VCaP (cell line): ENCODE results near the gene TMEM120A.

ENCODE experiments used
- H3K27ac ChIP-seq: fragments of 450-650 bp; 2 replicates; pipeline ENCODE4 v1.5.1; 2017
- TF ChIP-seq, protein P1 (sequence below): fragments of 450-650 bp; conservative IDR thresholded peaks from 2 replicates; pipeline ENCODE4 v1.5.1; 2017; ENCODE audit warnings: mild to moderate bottlenecking, moderate library complexity

Gene TMEM120A

DNA sequence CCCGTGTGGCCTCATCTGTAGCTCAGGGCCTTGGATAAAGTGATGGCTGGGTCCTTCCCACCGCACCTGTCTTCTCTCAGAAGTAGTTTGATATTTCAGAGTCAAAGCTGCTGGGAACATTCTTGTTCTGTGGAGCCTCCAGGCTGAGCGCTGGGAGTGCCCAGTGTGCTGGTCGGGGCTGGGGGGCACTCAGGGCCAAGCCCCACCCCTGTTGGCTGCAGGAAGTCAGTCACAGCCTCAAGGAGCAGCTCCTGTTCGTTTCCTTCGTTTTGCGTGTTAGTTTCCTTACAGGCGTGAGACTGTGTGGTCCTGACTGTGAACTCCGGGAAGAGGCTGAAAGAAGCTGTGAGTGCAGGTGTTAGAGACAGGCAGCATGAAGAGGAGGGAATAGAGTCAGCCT, 46.2 kb downstream of the TMEM120A start:
- TF ChIP-seq, protein P1, sequence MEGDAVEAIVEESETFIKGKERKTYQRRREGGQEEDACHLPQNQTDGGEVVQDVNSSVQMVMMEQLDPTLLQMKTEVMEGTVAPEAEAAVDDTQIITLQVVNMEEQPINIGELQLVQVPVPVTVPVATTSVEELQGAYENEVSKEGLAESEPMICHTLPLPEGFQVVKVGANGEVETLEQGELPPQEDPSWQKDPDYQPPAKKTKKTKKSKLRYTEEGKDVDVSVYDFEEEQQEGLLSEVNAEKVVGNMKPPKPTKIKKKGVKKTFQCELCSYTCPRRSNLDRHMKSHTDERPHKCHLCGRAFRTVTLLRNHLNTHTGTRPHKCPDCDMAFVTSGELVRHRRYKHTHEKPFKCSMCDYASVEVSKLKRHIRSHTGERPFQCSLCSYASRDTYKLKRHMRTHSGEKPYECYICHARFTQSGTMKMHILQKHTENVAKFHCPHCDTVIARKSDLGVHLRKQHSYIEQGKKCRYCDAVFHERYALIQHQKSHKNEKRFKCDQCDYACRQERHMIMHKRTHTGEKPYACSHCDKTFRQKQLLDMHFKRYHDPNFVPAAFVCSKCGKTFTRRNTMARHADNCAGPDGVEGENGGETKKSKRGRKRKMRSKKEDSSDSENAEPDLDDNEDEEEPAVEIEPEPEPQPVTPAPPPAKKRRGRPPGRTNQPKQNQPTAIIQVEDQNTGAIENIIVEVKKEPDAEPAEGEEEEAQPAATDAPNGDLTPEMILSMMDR: no peak
- H3K27ac ChIP-seq: no peak overlapping the region

DNA sequence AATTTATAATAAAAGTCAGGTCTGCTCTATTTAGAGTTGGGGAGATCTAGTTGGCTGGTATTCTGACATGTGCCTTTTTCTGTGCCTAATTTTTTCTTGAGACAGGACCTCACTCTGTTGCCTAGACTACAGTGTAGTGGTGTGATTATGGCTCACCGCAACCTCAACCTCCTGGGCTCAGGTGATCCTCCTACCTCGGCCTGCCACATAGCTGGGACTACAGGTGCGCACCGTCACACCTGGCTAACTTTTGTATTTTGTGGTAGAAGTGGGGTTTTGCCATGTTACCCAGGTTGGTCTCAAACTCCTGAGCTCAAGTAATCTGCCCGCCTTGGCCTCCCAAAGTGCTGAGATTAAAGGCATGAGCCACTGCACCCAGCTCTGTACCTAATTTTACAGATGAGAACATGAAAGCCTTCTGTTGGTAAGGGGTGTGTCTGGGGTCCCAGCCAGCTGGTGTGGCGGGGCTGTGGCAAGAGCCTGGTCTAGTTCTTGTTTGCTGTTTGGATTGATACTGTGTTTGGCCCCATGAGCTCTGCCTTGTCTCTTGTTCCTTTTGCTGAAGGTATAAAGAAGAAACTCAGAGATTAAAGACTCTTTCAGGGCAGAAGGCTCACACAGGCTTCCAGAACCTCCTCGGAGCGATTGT, 48.1 kb downstream of the TMEM120A start:
- H3K27ac ChIP-seq: no peak overlapping the region
- TF ChIP-seq, protein P1: no peak

DNA sequence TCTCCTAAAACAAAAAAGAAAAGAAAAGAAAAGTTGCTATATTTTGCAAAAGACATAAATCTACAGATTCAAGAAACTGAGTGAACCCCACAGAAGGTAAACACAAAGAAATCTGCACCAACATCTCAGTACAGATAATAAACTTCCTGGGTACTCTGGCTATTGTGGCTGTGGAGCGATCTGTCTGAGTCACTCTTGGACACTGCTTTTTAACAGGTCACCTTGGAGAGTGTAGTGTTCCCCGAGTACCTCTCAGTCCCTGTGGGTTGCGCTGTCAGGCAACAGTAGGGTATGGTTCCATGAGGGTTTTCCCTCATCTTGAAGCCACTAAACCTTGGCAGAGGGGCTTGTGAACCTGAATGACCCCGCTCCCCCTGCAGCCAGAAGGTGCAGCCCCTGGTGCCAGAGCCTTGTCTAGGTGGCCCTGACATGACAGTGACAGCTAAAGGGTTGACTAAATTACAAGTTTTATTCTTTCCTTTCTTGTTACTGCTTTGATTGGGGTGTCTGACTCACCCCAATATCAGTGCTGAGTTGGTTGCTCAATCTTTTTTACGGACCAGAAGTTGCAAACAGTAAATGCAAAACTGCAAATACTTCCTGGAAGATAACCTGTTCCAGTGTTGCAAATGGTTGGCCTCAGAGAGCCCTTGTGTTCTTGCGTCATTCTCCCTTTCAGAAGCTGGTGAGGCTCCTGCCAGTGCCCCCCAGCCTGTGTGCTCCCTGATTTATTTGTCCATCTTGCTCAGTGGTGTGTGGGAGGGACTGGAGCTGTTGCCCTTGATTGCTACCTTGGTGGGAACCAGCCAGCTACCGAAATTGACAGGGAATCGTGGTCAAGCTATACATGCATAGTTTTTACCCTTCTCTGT, 48.9 kb downstream of the TMEM120A start:
- H3K27ac ChIP-seq: no peak overlapping the region
- TF ChIP-seq, protein P1: no peak

DNA sequence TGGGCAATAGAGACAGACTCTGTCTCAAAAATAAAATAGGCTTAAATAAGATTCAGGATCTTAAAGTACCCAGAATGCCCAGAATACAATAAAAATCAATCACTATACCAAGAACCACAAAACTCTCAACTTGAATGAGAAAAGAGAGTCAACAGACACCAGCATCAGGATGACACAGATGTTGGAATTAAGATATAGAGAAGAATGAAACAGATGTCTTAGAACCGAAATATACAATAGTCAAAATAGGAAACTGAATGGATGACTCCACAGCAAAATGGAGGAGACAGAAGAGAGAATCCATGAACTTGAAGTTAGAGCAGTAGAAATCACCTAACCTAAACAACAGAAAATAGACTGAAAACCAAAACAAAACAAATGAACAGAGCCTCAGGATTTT, 49.9 kb downstream of the TMEM120A start:
- H3K27ac ChIP-seq: no peak overlapping the region
- TF ChIP-seq, protein P1: no peak

DNA sequence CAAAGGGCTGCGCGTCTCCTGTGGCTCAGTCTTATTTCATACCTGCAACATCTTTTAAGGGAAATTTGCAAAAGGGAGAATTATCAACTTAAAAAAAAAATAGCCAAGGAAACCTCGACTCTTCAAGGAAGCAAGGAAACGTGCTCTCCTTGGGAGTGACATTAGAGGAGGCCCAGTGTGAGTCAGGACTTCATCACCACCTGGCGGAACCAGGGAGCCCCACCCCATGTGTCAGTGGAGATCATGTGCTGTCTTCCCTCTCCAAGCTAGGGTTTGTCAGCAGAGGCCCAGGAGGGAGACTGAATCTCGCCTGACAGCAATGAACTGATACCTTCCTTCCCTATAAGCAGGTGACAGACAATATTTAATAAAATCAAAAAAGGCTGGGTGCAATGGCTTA, 50.5 kb downstream of the TMEM120A start:
- no peak overlapping the region for H3K27ac ChIP-seq
- TF ChIP-seq, protein P1: no peak

DNA sequence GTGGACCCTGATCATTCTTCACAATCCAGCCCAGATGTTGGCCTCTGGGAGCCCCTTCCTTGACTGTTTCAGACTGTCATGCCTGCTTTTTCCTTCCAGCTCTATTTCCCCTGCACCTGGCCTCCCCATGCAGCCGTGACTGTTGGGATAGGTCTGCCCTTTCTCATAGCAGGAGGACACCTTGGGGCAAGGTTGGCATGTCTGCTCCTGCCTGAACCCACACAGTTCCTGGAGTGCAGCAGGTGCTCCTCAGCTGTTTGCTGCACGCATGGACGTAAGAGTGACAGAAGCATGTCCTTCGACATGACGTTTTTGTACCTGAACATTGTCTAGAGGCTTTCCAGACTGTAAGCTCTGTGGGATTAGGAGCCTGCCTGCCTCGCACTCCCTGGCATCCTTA, 55.5 kb downstream of the TMEM120A start:
- H3K27ac ChIP-seq: no peak overlapping the region
- TF ChIP-seq, protein P1: no peak

DNA sequence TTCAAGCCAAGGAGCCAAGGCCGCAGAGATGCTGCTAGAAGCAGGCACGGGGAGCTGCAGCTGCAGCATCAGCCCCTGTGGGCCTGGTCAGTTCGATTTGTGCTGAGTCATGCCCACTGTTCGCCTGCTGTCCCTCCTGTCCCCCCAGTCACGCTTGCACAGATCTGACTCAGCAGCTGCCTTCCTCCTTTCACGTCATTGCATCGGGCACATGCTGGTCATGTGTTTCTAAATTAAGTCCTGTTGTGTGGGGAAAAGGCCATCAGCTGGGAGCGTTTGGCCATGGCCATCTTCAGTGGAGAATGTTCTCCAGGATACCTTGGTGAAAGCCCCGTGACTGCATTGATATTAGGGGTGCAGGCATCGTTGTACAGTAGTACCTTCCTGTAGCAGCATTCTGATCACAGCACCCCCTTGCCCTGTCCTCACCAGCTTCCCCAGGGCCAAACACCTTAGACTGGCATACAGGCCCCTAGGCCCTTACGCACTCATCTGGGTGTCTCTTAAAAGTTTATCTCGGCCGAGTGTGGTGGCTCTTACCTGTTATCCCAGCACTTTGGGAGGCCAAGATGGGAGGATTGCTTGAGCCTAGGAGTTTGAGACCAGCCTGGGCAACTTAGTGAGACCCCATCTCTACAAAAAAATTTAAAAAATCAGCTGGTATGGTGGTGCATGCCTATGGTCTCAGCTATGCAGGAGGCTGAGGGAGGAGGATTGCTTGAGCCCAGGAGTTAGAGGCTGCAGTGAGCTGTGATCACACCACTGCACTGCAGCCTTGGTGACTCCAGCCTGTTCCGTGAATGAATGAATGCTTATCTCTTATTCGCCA, 56.2 kb downstream of the TMEM120A start:
- TF ChIP-seq, protein P1: no peak
- no peak overlapping the region for H3K27ac ChIP-seq
